ENCODE data around the gene SLC22A14. TPM values are rescaled to one million over a fixed set of nuclear protein-coding genes. Genes with fewer than 3 reads are reported as not detected.

SLC22A14 gene
- total RNA-seq, 1 experiment from 2014 or later: not detected

- H2BK15ac ChIP-seq (ENCODE audit: low read depth, low read length): no peak overlapping the region
- H3K27ac Mint-ChIP-seq: no peak overlapping the region; a peak in 1 of 7 replicates
These were observed 26.5 kb upstream of the SLC22A14 start for GRCh38 chr3:38255627-38256026.

More at GRCh38 chr3:38255627-38256026, 26.5 kb upstream of the SLC22A14 start:
- Histone ChIP-seq H3K79me2 (ENCODE audit: insufficient read depth, low read length) (no peaks in the 10 kb centered on the region), H3K23ac (ENCODE audit: insufficient read length, low read depth, low read length) (no peak overlapping the region), H2BK5ac (ENCODE audit: insufficient read length, low read length) (no peak overlapping the region), H3K4me1 (ENCODE audit: insufficient read depth, low read length) (no peaks in the 10 kb centered on the region), H3K23me2 (ENCODE audit: insufficient read length, low read depth, low read length, poor library complexity, severe bottlenecking) (no peaks in the 10 kb centered on the region), H3K9me3 (ENCODE audit: control insufficient read depth, low read depth, low read length) (no peaks in the 10 kb centered on the region), H2AK5ac (ENCODE audit: insufficient read length, low read length) (no peak overlapping the region), H3K4me2 (ENCODE audit: insufficient read depth, insufficient read length, low read length) (no peak overlapping the region), H2AFZ (ENCODE audit: low read length) (no peak overlapping the region), H3K4ac (ENCODE audit: low read depth, low read length) (no peak overlapping the region), H4K91ac (ENCODE audit: insufficient read length, low read depth, low read length) (no peak overlapping the region), H3T11ph (ENCODE audit: low read length) (no peak overlapping the region), H3K79me1 (ENCODE audit: insufficient read depth, low read depth, low read length, poor library complexity, severe bottlenecking) (no peaks in the 10 kb centered on the region), H3K18ac (ENCODE audit: insufficient read length, low read depth, low read length) (no peak overlapping the region), H4K20me1 (ENCODE audit: control insufficient read depth, insufficient read depth, insufficient read length) (no peaks in the 10 kb centered on the region), H3K27ac (ENCODE audit: insufficient read length, low read depth, low read length) (no peak overlapping the region), H4K8ac (replicated peaks; ENCODE audit: insufficient read length, low read depth, low read length) (no peak overlapping the region), H2BK20ac (ENCODE audit: low read depth, low read length, poor library complexity, severe bottlenecking) (no peak overlapping the region), H3K27me3 (ENCODE audit: insufficient read depth, low read length) (no peaks in the 10 kb centered on the region), H2BK120ac (ENCODE audit: low read depth, low read length, poor library complexity, severe bottlenecking) (no peak overlapping the region), H3K9ac (ENCODE audit: extremely low read depth, insufficient read length, low read length) (no peak overlapping the region), H2BK12ac (ENCODE audit: insufficient read length, low read depth, low read length) (no peak overlapping the region), H3K56ac (ENCODE audit: insufficient read length, low read depth, low read length) (no peak overlapping the region), H3K14ac (ENCODE audit: insufficient read depth, low read length) (no peak overlapping the region), H4K5ac (ENCODE audit: insufficient read length, low read depth, low read length) (no peak overlapping the region)
- no peaks in the 10 kb centered on the region for H3K27me3 Mint-ChIP-seq (ENCODE audit: low read depth)
- no CpG with 5 or more reads among the region's 1 CpG for WGBS (ENCODE audit: extremely low coverage, insufficient read length, low lambda C conversion rate)
- no peaks in the 10 kb centered on the region for H3K9me3 Mint-ChIP-seq
- no peak overlapping the region for H3K4me3 Mint-ChIP-seq
- DNase-seq: no peak
- H3K36me3 Mint-ChIP-seq (ENCODE audit: insufficient read depth in 1 of 3, low read depth in 3 of 3): peaks cover 15 to 38% (median 31%) of the 10 kb centered on the region in 3 experiments; a peak in 6 of 7 replicates
- H3K4me1 Mint-ChIP-seq: no peaks in the 10 kb centered on the region
- no peak for TF ChIP-seq CTCF (conservative IDR thresholded peaks at IDR 0.05)

Measured in H9 (cell line).